Measurements from ENCODE around the gene SPG7.

The SPG7 gene

DNA sequence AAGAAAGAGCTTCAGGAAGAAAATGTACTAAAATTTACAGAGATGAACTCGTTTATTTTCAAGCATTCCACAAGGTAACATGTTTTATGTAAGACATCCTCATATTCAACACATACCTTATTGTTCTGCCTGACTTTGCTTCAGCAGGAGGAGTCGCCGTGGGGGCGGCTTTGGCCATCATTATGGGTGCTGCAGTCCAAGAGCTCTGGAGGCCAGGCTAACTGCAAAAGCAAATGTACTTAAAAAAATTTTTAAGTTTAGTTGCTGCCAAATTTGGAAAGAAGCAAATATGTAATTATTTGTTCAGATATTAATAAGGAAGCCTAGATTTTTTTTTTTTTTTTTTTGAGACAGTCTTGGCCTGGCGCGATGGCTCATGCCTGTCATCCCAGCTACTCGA, 4.1 kb upstream of the SPG7 start:
- no peak overlapping the region for H3K4me3 ChIP-seq (ENCODE audit: low read length)
- H3K27me3 ChIP-seq (ENCODE audit: control insufficient read depth, insufficient read depth, low read length): no peaks in the 10 kb centered on the region
- H3K9me3 ChIP-seq (replicated peaks; ENCODE audit: low read length): no peaks in the 10 kb centered on the region

DNA sequence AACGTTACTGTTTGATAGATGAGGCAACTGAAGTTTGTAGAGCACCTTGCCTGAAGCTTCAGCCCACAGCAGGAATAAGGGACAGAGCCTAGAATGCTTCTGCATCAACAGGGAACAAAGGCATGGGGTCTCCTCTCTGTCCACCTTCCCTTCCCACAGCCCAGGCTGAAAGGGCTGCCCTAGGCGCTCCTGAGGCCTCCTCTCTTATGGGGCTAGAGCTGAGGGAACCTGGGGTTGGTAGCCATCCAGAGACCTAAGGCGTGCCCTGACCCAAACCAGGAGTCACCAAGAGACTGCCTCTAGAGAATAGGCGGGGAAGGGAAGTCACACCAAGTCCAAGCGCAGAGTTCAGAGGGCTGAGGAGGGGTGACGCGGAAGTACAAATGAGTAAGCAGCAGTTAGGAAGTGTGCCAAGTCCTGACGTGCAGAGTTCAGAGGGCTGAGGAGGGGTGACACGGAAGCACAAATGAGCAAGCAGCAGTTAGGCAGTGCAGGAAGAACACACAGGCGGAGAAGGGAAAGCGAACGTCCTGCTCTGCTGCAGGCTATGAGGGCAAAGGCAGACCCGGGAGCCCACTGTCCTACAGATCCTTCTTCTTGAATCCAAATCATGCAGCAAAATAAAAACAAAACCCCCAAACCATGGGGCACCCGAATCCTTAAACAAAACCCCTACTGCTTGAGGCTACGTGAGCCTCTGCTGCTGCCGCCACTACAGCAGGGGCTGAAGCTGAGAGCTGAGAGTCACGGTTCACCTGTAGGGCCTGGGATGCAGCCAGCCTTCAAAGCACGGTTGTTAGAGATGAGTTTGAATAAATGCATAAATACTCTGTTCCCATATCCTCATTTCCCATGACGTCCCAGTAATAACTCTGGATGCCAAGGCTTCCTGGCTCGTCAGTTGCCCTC, 2.7 kb upstream of the SPG7 start:
- peak overlapping the region; percentile 15 for H3K4me3 ChIP-seq (ENCODE audit: low read length)
- no peaks in the 10 kb centered on the region for H3K9me3 ChIP-seq (replicated peaks; ENCODE audit: low read length)
- peaks cover 1% of the 10 kb centered on the region for H3K36me3 ChIP-seq (ENCODE audit: insufficient read depth, low read length)
- H3K4me2 ChIP-seq (ENCODE audit: low read length): peak overlapping the region; percentile 55
- no peaks in the 10 kb centered on the region for H3K27me3 ChIP-seq (ENCODE audit: control insufficient read depth, insufficient read depth, low read length)
- peak overlapping the region; percentile 32 for H3K9ac ChIP-seq (ENCODE audit: low read depth, low read length)
- H3K4me1 ChIP-seq (ENCODE audit: control insufficient read depth, insufficient read depth, low read length): peaks cover 40% of the 10 kb centered on the region

More for the DNA sequence above, 4.1 kb upstream of the SPG7 start:
- no peak overlapping the region for H3K9ac ChIP-seq (ENCODE audit: low read depth, low read length)
- peaks cover 35% of the 10 kb centered on the region for H3K4me1 ChIP-seq (ENCODE audit: control insufficient read depth, insufficient read depth, low read length)
- H3K4me2 ChIP-seq (ENCODE audit: low read length): no peak overlapping the region
- no peaks in the 10 kb centered on the region for H3K36me3 ChIP-seq (ENCODE audit: insufficient read depth, low read length)

DNA sequence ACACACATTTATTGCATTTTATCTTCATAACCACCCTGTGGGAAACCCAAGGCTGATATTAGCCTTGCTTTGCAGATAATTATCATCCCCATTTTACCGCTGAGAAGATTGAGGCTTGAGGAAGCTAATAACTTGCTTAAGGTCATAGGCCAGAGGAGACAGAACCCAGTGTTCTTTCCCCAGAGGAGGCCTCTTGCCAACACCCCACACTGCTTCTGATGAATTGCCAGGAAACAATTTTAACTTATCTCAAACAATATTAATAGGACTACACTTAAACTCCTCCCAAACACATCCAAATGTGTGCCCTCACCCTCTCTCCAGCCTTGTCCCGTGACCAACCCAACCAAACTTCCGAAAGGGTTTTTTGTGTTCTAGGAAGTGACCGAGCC, 2.1 kb upstream of the SPG7 start:
- H3K9ac ChIP-seq (ENCODE audit: low read depth, low read length): peak overlapping the region; percentile 32
- H3K27me3 ChIP-seq (ENCODE audit: control insufficient read depth, insufficient read depth, low read length): no peaks in the 10 kb centered on the region
- peak overlapping the region; percentile 55 for H3K4me2 ChIP-seq (ENCODE audit: low read length)
- H3K9me3 ChIP-seq (replicated peaks; ENCODE audit: low read length): no peaks in the 10 kb centered on the region
- H3K4me3 ChIP-seq (ENCODE audit: low read length): peak overlapping the region; percentile 15
- H3K36me3 ChIP-seq (ENCODE audit: insufficient read depth, low read length): peaks cover 8% of the 10 kb centered on the region
- H3K4me1 ChIP-seq (ENCODE audit: control insufficient read depth, insufficient read depth, low read length): peaks cover 40% of the 10 kb centered on the region

DNA sequence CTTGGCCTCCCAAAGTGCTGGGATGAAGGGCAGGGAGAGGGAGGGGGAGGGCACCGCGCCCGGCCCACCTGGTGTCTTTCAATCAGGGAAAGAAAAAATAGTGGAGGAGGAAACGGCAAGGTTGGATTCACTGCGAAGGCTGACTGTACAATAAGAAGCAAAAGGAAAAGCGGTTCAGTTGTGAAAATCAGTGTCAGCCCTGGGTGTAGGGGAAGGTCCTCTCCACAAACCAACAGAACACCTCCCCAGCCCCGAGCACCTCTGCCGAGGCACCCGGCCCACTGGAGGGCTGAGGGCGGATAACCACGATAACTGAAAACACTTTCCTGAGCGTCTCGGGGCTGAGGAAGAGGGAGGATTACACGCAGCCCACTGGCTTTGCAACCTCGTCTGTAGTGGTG, 1.4 kb upstream of the SPG7 start:
- H3K9ac ChIP-seq (ENCODE audit: low read depth, low read length): peak overlapping the region; percentile 96
- H3K4me3 ChIP-seq (ENCODE audit: low read length): peak overlapping the region; percentile 97
- peaks cover 14% of the 10 kb centered on the region for H3K36me3 ChIP-seq (ENCODE audit: insufficient read depth, low read length)
- no peaks in the 10 kb centered on the region for H3K27me3 ChIP-seq (ENCODE audit: control insufficient read depth, insufficient read depth, low read length)
- no peaks in the 10 kb centered on the region for H3K9me3 ChIP-seq (replicated peaks; ENCODE audit: low read length)
- peak overlapping the region; percentile 99 for H3K4me2 ChIP-seq (ENCODE audit: low read length)
- peaks cover 40% of the 10 kb centered on the region for H3K4me1 ChIP-seq (ENCODE audit: control insufficient read depth, insufficient read depth, low read length)

DNA sequence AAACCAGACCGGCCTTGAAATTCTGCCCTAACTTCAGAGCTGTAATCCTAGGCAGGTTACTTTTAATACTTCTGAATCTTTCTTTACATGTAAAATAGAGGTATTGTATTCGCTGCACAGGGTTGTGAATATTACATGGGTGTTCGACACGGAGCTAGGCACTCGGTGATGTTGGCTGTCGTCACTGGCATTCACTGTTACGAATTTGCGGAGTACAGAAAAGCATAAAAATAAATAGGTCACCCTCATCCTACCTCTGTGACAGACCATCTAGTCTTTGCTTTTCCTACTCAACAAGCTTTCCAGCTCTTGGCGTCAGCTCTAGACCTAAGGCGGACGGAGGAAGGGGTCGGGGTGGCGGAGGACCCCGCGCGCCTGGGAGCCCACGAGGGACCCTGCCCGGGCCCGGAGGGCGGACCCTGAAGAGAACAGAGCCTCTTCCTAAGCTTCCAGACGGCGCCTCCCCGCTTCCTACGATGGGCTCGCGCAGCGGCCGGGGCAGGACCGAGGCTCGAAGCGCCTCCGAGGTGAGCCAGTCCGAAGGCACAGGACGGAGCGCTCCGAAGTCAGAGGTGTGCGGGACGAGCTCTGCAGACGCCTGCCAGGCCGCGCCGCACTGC, 879 bp upstream of the SPG7 start:
- H3K4me2 ChIP-seq (ENCODE audit: low read length): peak overlapping the region; percentile 99
- no peaks in the 10 kb centered on the region for H3K9me3 ChIP-seq (replicated peaks; ENCODE audit: low read length)
- H3K9ac ChIP-seq (ENCODE audit: low read depth, low read length): peak overlapping the region; percentile 96
- peaks cover 35% of the 10 kb centered on the region for H3K4me1 ChIP-seq (ENCODE audit: control insufficient read depth, insufficient read depth, low read length)
- no peaks in the 10 kb centered on the region for H3K27me3 ChIP-seq (ENCODE audit: control insufficient read depth, insufficient read depth, low read length)
- H3K36me3 ChIP-seq (ENCODE audit: insufficient read depth, low read length): peaks cover 17% of the 10 kb centered on the region
- peak overlapping the region; percentile 97 for H3K4me3 ChIP-seq (ENCODE audit: low read length)

DNA sequence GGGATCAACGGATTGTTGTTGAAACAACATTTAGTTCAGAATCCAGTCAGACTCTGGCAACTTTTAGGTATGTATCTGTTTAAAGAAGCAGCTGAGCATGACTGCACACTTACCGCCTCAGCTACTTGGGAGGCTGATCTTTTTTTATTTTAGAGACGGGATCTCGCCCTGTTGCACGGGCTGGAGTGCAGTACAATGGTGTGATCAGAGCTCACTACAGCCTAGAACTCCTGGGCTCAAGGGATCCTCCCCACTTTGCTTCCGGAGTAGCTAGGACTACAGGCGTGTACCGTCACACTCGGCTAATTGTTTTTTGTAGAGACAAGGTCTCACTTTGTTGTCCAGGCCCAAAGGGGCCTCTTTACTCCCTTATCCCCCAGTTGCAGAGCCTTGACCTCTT, 2.3 kb downstream of the SPG7 start:
- H3K27me3 ChIP-seq (ENCODE audit: control insufficient read depth, insufficient read depth, low read length): no peaks in the 10 kb centered on the region
- H3K9me3 ChIP-seq (replicated peaks; ENCODE audit: low read length): no peaks in the 10 kb centered on the region
- H3K4me2 ChIP-seq (ENCODE audit: low read length): no peak overlapping the region
- H3K4me3 ChIP-seq (ENCODE audit: low read length): no peak overlapping the region
- H3K9ac ChIP-seq (ENCODE audit: low read depth, low read length): no peak overlapping the region
- peaks cover 24% of the 10 kb centered on the region for H3K4me1 ChIP-seq (ENCODE audit: control insufficient read depth, insufficient read depth, low read length)
- H3K36me3 ChIP-seq (ENCODE audit: insufficient read depth, low read length): peaks cover 33% of the 10 kb centered on the region

DNA sequence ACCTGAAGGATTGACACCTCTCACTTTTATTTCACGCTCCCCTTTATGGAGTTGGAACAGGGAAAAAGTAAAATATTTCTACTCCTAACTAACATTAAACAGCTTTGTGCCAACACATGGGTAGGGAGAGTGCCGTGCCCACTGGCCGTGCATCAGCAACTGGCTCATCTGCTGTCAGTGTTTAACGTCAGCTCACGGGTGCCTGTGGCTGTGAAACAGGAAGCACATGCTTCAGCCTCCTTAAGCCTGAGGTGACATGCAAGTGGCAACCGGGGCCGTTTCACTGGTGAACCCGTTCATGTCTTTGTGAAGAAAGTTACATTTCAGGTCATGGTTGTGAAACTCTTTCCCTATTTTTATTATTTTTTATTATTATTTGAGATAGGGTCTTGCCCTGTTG, 3.2 kb downstream of the SPG7 start:
- Histone ChIP-seq H3K27me3 (ENCODE audit: control insufficient read depth, insufficient read depth, low read length) (no peaks in the 10 kb centered on the region), H3K9me3 (replicated peaks; ENCODE audit: low read length) (no peaks in the 10 kb centered on the region), H3K36me3 (ENCODE audit: insufficient read depth, low read length) (peaks cover 39% of the 10 kb centered on the region), H3K9ac (ENCODE audit: low read depth, low read length) (no peak overlapping the region), H3K4me2 (ENCODE audit: low read length) (no peak overlapping the region), H3K4me1 (ENCODE audit: control insufficient read depth, insufficient read depth, low read length) (peaks cover 16% of the 10 kb centered on the region), H3K4me3 (ENCODE audit: low read length) (no peak overlapping the region)

DNA sequence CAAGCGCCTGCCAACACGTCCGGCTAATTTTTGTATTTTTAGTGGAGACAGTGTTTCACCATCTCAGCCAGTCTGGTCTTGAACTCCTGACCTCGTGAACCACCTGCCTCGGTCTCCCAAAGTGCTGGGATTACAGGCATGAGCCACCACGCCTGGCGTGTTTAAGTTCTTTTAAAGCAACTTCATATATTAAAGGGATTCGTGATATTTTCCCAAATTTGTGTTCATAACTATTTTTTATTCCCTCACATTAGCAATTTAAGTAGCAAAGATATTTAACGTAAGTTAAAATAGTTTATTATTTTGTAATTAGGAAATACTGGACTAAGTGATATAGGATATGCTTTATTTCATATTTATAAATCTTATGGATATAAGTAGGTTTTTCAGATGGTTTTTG, 4.2 kb downstream of the SPG7 start:
- no peak overlapping the region for H3K9ac ChIP-seq (ENCODE audit: low read depth, low read length)
- H3K4me1 ChIP-seq (ENCODE audit: control insufficient read depth, insufficient read depth, low read length): peaks cover 7% of the 10 kb centered on the region
- H3K9me3 ChIP-seq (replicated peaks; ENCODE audit: low read length): no peaks in the 10 kb centered on the region
- no peak overlapping the region for H3K4me2 ChIP-seq (ENCODE audit: low read length)
- H3K27me3 ChIP-seq (ENCODE audit: control insufficient read depth, insufficient read depth, low read length): no peaks in the 10 kb centered on the region
- H3K36me3 ChIP-seq (ENCODE audit: insufficient read depth, low read length): peaks cover 47% of the 10 kb centered on the region
- no peak overlapping the region for H3K4me3 ChIP-seq (ENCODE audit: low read length)

DNA sequence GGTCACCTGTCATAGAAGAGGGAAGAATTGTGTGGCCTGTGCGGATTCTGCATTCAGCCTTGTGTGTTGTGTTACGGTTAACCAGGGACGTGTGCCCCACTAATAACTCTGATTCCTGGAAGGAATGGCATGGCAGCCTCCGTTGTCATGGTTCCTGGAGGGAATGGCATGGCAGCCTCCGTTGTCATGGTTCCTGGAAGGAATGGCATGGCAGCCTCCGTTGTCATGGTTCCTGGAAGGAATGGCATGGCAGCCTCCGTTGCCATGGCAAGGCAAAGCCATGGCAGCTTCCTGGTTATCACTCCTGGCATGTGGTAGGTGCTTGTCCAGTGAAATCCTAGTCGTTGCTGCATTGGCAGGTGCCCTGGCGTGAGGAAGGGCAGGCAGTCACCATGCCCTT, 8.9 kb downstream of the SPG7 start:
- Histone ChIP-seq H3K4me1 (ENCODE audit: control insufficient read depth, insufficient read depth, low read length) (no peaks in the 10 kb centered on the region), H3K4me3 (ENCODE audit: low read length) (no peak overlapping the region), H3K4me2 (ENCODE audit: low read length) (no peak overlapping the region), H3K9me3 (replicated peaks; ENCODE audit: low read length) (no peaks in the 10 kb centered on the region), H3K36me3 (ENCODE audit: insufficient read depth, low read length) (peaks cover 71% of the 10 kb centered on the region), H3K27me3 (ENCODE audit: control insufficient read depth, insufficient read depth, low read length) (no peaks in the 10 kb centered on the region), H3K9ac (ENCODE audit: low read depth, low read length) (no peak overlapping the region)

DNA sequence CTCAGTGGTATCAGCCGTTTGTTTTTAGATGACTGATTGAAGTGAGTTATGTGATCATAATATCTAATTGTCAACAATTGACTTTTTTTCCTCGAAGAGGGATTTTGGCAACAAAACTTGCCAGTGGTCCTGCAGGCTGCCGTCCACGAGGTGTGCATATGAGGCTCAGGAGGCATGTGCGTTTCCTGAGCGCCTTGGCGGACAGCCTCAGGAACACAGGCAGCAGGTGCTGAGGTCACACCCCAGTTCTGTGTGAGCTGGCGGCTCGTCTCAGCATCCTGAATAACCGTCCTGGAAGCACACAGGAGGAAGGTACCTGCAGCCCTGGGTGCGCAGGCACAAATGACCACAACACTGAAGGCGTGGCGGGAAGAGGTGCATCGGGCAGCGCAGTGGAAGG, 11.7 kb downstream of the SPG7 start:
- no peak overlapping the region for H3K4me2 ChIP-seq (ENCODE audit: low read length)
- no peaks in the 10 kb centered on the region for H3K27me3 ChIP-seq (ENCODE audit: control insufficient read depth, insufficient read depth, low read length)
- peaks cover 80% of the 10 kb centered on the region for H3K36me3 ChIP-seq (ENCODE audit: insufficient read depth, low read length)
- H3K9me3 ChIP-seq (replicated peaks; ENCODE audit: low read length): no peaks in the 10 kb centered on the region
- no peaks in the 10 kb centered on the region for H3K4me1 ChIP-seq (ENCODE audit: control insufficient read depth, insufficient read depth, low read length)
- no peak overlapping the region for H3K9ac ChIP-seq (ENCODE audit: low read depth, low read length)
- H3K4me3 ChIP-seq (ENCODE audit: low read length): no peak overlapping the region

DNA sequence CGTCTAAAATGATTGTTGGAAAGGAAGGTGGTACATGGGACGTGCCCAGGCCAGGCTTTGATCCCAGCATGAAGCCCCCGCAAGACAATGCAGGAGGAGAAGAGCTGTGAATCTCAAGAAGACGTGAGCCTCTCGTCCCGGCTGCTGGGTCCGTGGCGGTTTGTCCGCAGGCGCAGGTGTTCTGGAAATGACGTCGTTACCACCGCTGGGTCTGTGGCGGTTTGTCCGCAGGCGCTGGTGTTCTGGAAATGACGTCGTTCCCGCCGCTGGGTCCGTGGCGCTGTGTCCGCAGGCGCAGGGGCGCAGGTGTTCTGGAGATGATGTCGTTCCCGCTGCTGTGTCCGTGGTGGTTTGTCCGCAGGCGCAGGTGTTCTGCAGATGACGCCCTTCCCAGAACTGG, 14.1 kb downstream of the SPG7 start:
- no peaks in the 10 kb centered on the region for H3K27me3 ChIP-seq (ENCODE audit: control insufficient read depth, insufficient read depth, low read length)
- no peak overlapping the region for H3K4me2 ChIP-seq (ENCODE audit: low read length)
- peaks cover 91% of the 10 kb centered on the region for H3K36me3 ChIP-seq (ENCODE audit: insufficient read depth, low read length)
- no peaks in the 10 kb centered on the region for H3K9me3 ChIP-seq (replicated peaks; ENCODE audit: low read length)
- H3K4me3 ChIP-seq (ENCODE audit: low read length): no peak overlapping the region
- no peaks in the 10 kb centered on the region for H3K4me1 ChIP-seq (ENCODE audit: control insufficient read depth, insufficient read depth, low read length)
- no peak overlapping the region for H3K9ac ChIP-seq (ENCODE audit: low read depth, low read length)
